ENCODE results near the gene SLIRP. TPM values are rescaled to one million over a fixed set of nuclear protein-coding genes. Genes with fewer than 3 reads are reported as not detected.
"Not testable (repeated sequence)": the region's sequence is repeated elsewhere in the genome, so short reads cannot be mapped to it uniquely, and the experiment has no call there.

Gene SLIRP
- total RNA-seq, 1 experiment from 2014 or later = 904 TPM

DNA sequence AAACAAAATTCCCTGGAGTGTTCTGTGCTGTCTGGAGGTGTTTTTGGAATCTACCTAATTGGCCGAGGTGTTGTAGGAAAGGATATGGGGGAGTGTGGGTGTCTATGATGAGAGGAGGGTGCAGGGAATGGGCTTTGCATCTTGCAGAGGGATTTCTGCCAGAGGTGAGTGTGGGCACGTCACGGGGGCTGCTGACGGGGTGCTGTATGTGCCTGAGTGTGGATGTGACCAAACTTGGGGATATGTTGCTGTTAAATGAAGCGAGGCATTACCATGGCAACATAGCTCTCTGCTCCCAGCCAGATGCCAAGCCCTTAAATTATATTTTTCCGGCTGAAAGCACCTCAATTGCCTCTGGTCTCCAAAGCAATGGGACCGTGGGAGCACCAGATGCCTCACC, 47.1 kb upstream of the SLIRP start:
- Histone ChIP-seq H3K27me3 (ENCODE audit: low read length) (no peaks in the 10 kb centered on the region), H2AFZ (ENCODE audit: low read length) (no peak overlapping the region), H3K9me2 (replicated peaks; ENCODE audit: low read length) (no peaks in the 10 kb centered on the region), H3K4me3 (ENCODE audit: low read length) (no peak overlapping the region), H3K36me3 (ENCODE audit: low read depth, low read length) (no peaks in the 10 kb centered on the region), H3K9me3 (ENCODE audit: low read length) (no peaks in the 10 kb centered on the region), H3K9ac (ENCODE audit: low read length) (no peak overlapping the region), H3K4me2 (ENCODE audit: low read length) (no peak overlapping the region), H3K27ac (ENCODE audit: low read length) (no peak overlapping the region), H3K4me1 (ENCODE audit: insufficient read depth, low read length) (peaks cover 6% of the 10 kb centered on the region; the same call in 1 of the 2 replicates), H3F3A (ENCODE audit: low read length, unreplicated experiment) (no peaks in the 10 kb centered on the region), H3K79me2 (ENCODE audit: low read length) (no peaks in the 10 kb centered on the region), H4K20me1 (ENCODE audit: low read length) (no peaks in the 10 kb centered on the region)
- ChIA-PET POLR2A (ENCODE audit: unreplicated experiment) (no interaction called here), CTCF (no interaction called here)
- TF ChIP-seq, protein P1, sequence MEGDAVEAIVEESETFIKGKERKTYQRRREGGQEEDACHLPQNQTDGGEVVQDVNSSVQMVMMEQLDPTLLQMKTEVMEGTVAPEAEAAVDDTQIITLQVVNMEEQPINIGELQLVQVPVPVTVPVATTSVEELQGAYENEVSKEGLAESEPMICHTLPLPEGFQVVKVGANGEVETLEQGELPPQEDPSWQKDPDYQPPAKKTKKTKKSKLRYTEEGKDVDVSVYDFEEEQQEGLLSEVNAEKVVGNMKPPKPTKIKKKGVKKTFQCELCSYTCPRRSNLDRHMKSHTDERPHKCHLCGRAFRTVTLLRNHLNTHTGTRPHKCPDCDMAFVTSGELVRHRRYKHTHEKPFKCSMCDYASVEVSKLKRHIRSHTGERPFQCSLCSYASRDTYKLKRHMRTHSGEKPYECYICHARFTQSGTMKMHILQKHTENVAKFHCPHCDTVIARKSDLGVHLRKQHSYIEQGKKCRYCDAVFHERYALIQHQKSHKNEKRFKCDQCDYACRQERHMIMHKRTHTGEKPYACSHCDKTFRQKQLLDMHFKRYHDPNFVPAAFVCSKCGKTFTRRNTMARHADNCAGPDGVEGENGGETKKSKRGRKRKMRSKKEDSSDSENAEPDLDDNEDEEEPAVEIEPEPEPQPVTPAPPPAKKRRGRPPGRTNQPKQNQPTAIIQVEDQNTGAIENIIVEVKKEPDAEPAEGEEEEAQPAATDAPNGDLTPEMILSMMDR (conservative IDR thresholded peaks at IDR 0.05; ENCODE audit: low read depth, low read length) = no peak
- no peak for TF ChIP-seq EZH2phosphoT487 (IDR thresholded peaks at IDR 0.05; ENCODE audit: borderline replicate concordance, low read length)
- TF ChIP-seq EZH2 (IDR thresholded peaks at IDR 0.05; ENCODE audit: low read length, unreplicated experiment) = no peak
- no peak for DNase-seq
- intact Hi-C loops (cut with micrococcal nuclease) = no loop called here
- BruUV-seq (replicated peaks) = no TSS peak
- no peak for ATAC-seq

DNA sequence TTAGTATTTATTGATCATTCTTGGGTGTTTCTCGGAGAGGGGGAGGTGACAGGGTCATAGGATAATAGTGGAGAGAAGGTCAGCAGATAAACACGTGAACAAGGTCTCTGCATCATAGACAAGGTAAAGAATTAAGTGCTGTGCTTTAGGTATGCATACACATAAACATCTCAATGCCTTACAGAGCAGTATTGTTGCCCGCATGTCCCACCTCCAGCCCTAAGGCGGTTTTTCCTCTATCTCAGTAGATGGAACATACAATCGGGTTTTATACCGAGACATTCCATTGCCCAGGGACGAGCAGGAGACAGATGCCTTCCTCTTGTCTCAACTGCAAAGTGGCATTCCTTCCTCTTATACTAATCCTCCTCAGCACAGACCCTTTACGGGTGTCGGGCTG, 46.3 kb upstream of the SLIRP start:
- POLR2A ChIA-PET (ENCODE audit: unreplicated experiment); H3K79me2 ChIP-seq (ENCODE audit: low read length); DNase-seq; CTCF ChIA-PET; H3K36me3 ChIP-seq (ENCODE audit: low read depth, low read length); H3K4me1 ChIP-seq (ENCODE audit: insufficient read depth, low read length); H3K4me2 ChIP-seq (ENCODE audit: low read length); H3K27ac ChIP-seq (ENCODE audit: low read length); BruUV-seq (replicated peaks); H3K27me3 ChIP-seq (ENCODE audit: low read length); H3K9me2 ChIP-seq (replicated peaks; ENCODE audit: low read length); H3K9ac ChIP-seq (ENCODE audit: low read length); ATAC-seq; H2AFZ ChIP-seq (ENCODE audit: low read length); H3F3A ChIP-seq (ENCODE audit: low read length, unreplicated experiment); H3K4me3 ChIP-seq (ENCODE audit: low read length); intact Hi-C loops (cut with micrococcal nuclease); H4K20me1 ChIP-seq (ENCODE audit: low read length); H3K9me3 ChIP-seq (ENCODE audit: low read length): not testable (repeated sequence)

DNA sequence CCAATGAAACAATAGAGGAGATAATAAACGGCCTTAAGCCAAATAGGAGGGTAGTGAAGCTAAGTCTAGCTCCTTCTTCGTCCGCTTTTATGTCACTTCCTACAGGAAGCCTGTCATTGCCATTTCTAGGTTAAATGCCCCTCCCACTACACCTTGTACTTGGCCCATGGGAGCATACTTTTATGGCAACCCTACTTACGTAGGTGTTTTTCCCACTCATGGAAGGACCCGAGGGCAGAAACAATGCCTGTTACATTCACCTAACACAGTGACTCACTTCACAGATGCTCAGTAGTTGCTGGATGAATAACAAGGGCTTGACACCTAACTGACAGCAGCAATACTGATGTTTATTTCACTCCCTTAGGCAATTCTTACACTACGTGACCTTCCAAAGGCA, 44.6 kb upstream of the SLIRP start:
- H3K27ac ChIP-seq (ENCODE audit: low read length) = no peak overlapping the region
- H3K9me3 ChIP-seq (ENCODE audit: low read length) = no peaks in the 10 kb centered on the region
- H3K4me3 ChIP-seq (ENCODE audit: low read length) = no peak overlapping the region
- CTCF ChIA-PET = no interaction called here
- BruUV-seq (replicated peaks) = no TSS peak
- TF ChIP-seq EZH2phosphoT487 (IDR thresholded peaks at IDR 0.05; ENCODE audit: borderline replicate concordance, low read length) (no peak), EZH2 (IDR thresholded peaks at IDR 0.05; ENCODE audit: low read length, unreplicated experiment) (no peak)
- TF ChIP-seq, protein P1 (conservative IDR thresholded peaks at IDR 0.05; ENCODE audit: low read depth, low read length) = no peak
- H3F3A ChIP-seq (ENCODE audit: low read length, unreplicated experiment) = no peaks in the 10 kb centered on the region
- no peak overlapping the region for H3K4me2 ChIP-seq (ENCODE audit: low read length)
- H2AFZ ChIP-seq (ENCODE audit: low read length) = no peak overlapping the region
- H3K27me3 ChIP-seq (ENCODE audit: low read length) = no peaks in the 10 kb centered on the region
- DNase-seq (peak; percentile 36), ATAC-seq (peak; percentile 66)
- H3K36me3 ChIP-seq (ENCODE audit: low read depth, low read length) = no peaks in the 10 kb centered on the region
- intact Hi-C loops (cut with micrococcal nuclease) = no loop called here
- no peak overlapping the region for H3K9ac ChIP-seq (ENCODE audit: low read length)
- H3K9me2 ChIP-seq (replicated peaks; ENCODE audit: low read length) = no peaks in the 10 kb centered on the region
- H3K79me2 ChIP-seq (ENCODE audit: low read length) = no peaks in the 10 kb centered on the region
- peaks cover 6% of the 10 kb centered on the region; the same call in 1 of the 2 replicates for H3K4me1 ChIP-seq (ENCODE audit: insufficient read depth, low read length)
- no peaks in the 10 kb centered on the region for H4K20me1 ChIP-seq (ENCODE audit: low read length)
- POLR2A ChIA-PET (ENCODE audit: unreplicated experiment) = interaction anchor here (0.6 kb wide), 1 partner anchor 248 kb away, joined by 4 read pairs; no protein-coding TSS in a partner anchor

Data from PC-3 (cell line).